Caco-2 (cell line): Measurements from ENCODE around the gene PTDSS2. TPM values are rescaled to one million over a fixed set of nuclear protein-coding genes. Genes with fewer than 3 reads are reported as not detected.

Experiments
- BruUV-seq: library from RNA; stranded (reverse); fragments of 400-500 nt; replicated peaks from 2 replicates; lab custom pipeline; 2021; lab: Mats Ljungman, UMichigan
- CTCF ChIA-PET: fragments of 300-600 bp; sonication (Branson Sonifier 250); formaldehyde crosslinking; loops from one replicate; lab custom pipeline; 2022; ENCODE audit warnings: antibody characterized with exemption; lab: Charles Lee
- POLR2A ChIA-PET: fragments of 300-600 bp; sonication (Branson Sonifier 250); formaldehyde crosslinking; loops from one replicate; lab custom pipeline; 2022; ENCODE audit warnings: antibody characterized with exemption; lab: Charles Lee
- DNase-seq, 2 experiments: peaks; one replicate each; pipeline versions ENCODE4 v3.0.0 to v3.0.0-alpha.2; 2020 to 2022
- H3K27me3 ChIP-seq: replicated peaks from 2 replicates; pipeline ENCODE4 v1.6.0; 2011; ENCODE audit warnings: low read length; ENCODE audit not compliant: control insufficient read depth, insufficient read depth
- H3K36me3 ChIP-seq: 2 replicates; pipeline ENCODE4 v1.5.1; 2011; ENCODE audit warnings: low read length; ENCODE audit not compliant: control insufficient read depth, insufficient read depth
- H3K4me1 ChIP-seq: fragments of 250-450 bp; sonication (Bioruptor Pico); 2 replicates; pipeline ENCODE4 v1.5.1; 2020; ENCODE audit warnings: mild to moderate bottlenecking
- H3K4me3 ChIP-seq: 2 replicates; pipeline ENCODE4 v1.5.1; 2011; ENCODE audit warnings: low read depth, mild to moderate bottlenecking, control low read depth, low read length
- H3K9me3 ChIP-seq: fragments of 250-450 bp; sonication (Bioruptor Pico); 2 replicates; pipeline ENCODE4 v1.5.1; 2020; ENCODE audit warnings: mild to moderate bottlenecking, moderate library complexity
- H3K27ac Mint-ChIP-seq: one replicate; pipeline ENCODE4 v1.8.0; 2022; ENCODE audit warnings: mixed read lengths; ENCODE audit not compliant: unreplicated experiment
- H3K27me3 Mint-ChIP-seq: one replicate; pipeline ENCODE4 v1.8.0; 2022; ENCODE audit warnings: mixed read lengths; ENCODE audit not compliant: insufficient read depth, unreplicated experiment
- H3K36me3 Mint-ChIP-seq: one replicate; pipeline ENCODE4 v1.8.0; 2022; ENCODE audit warnings: mild to moderate bottlenecking, mixed read lengths; ENCODE audit not compliant: insufficient read depth, unreplicated experiment
- H3K4me1 Mint-ChIP-seq: one replicate; pipeline ENCODE4 v1.8.0; 2022; ENCODE audit warnings: low read depth, mixed read lengths; ENCODE audit not compliant: unreplicated experiment
- H3K4me3 Mint-ChIP-seq: one replicate; pipeline ENCODE4 v1.8.0; 2022; ENCODE audit warnings: mild to moderate bottlenecking, moderate library complexity, mixed read lengths; ENCODE audit not compliant: unreplicated experiment
- H3K9me3 Mint-ChIP-seq: one replicate; pipeline ENCODE4 v1.8.0; 2022; ENCODE audit warnings: mixed read lengths; ENCODE audit not compliant: unreplicated experiment
- intact Hi-C: fragments of 100-400 bp; cut with micrococcal nuclease; formaldehyde crosslinking; loops from one replicate; pipeline ENCODE4 v1.10.0; 2022; ENCODE audit not compliant: unreplicated experiment
- total RNA-seq: library from RNA; stranded (reverse); gene quantifications from 2 replicates; pipeline ENCODE4 v1.2.3, GENCODE V29; 2022
- TF ChIP-seq, protein P1 (sequence below), 2 experiments: fragments of 200-600 bp in 1 of 2; IDR thresholded peaks; 1 replicate in 1 of 2; 2 replicates in 1 of 2; pipeline versions ENCODE4 v1.5.1 to v1.8.0; 2011 to 2022; ENCODE audit warnings: antibody characterized with exemption in 1 of 2, control low read depth in 1 of 2, inconsistent platforms in 1 of 2, low read depth in 1 of 2, low read length in 1 of 2, mild to moderate bottlenecking in 1 of 2, moderate library complexity in 1 of 2; ENCODE audit not compliant: insufficient read depth in 1 of 2, severe bottlenecking in 1 of 2, unreplicated experiment in 1 of 2

Gene PTDSS2
- total RNA-seq, 1 experiment from 2014 or later, result 44.3 TPM

DNA sequence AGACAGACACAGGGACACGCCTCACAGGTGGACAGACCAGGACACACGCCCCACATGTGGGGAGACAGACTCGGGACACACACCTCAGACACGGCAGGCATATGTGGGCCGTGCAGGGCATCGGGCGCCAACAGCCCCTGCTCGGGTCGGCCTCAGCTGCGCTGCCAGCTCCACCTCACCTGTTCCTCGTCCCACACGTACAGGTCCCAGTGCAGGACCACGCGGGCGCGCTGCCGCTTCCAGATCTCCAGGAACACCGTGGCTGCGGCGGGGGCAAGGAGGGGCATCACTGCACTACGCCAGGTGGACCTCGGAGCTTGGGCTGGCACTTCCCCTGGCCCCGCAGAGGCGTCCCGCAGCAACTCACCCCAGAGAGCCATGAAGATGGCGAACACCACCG lies 20.7 kb upstream of the PTDSS2 start:
- Mint-ChIP-seq H3K9me3 (no peaks in the 10 kb centered on the region), H3K4me3 (no peak overlapping the region), H3K27ac (no peak overlapping the region), H3K4me1 (no peaks in the 10 kb centered on the region), H3K36me3 (peaks cover 48% of the 10 kb centered on the region), H3K27me3 (no peaks in the 10 kb centered on the region)
- ChIA-PET POLR2A (no interaction called here), CTCF (no interaction called here)
- Histone ChIP-seq H3K27me3 (no peaks in the 10 kb centered on the region), H3K9me3 (no peaks in the 10 kb centered on the region), H3K36me3 (peaks cover 2% of the 10 kb centered on the region; the same call in 1 of the 2 replicates), H3K4me1 (no peaks in the 10 kb centered on the region), H3K4me3 (no peak overlapping the region)
- no peak for DNase-seq
- TF ChIP-seq, protein P1, sequence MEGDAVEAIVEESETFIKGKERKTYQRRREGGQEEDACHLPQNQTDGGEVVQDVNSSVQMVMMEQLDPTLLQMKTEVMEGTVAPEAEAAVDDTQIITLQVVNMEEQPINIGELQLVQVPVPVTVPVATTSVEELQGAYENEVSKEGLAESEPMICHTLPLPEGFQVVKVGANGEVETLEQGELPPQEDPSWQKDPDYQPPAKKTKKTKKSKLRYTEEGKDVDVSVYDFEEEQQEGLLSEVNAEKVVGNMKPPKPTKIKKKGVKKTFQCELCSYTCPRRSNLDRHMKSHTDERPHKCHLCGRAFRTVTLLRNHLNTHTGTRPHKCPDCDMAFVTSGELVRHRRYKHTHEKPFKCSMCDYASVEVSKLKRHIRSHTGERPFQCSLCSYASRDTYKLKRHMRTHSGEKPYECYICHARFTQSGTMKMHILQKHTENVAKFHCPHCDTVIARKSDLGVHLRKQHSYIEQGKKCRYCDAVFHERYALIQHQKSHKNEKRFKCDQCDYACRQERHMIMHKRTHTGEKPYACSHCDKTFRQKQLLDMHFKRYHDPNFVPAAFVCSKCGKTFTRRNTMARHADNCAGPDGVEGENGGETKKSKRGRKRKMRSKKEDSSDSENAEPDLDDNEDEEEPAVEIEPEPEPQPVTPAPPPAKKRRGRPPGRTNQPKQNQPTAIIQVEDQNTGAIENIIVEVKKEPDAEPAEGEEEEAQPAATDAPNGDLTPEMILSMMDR (IDR thresholded peaks at IDR 0.05; ENCODE audit: insufficient read depth in 1 of 2, low read depth in 1 of 2, low read length in 1 of 2, severe bottlenecking in 1 of 2, unreplicated experiment in 1 of 2), result no peak
- no TSS peak for BruUV-seq
- intact Hi-C loops, result no loop called here

DNA sequence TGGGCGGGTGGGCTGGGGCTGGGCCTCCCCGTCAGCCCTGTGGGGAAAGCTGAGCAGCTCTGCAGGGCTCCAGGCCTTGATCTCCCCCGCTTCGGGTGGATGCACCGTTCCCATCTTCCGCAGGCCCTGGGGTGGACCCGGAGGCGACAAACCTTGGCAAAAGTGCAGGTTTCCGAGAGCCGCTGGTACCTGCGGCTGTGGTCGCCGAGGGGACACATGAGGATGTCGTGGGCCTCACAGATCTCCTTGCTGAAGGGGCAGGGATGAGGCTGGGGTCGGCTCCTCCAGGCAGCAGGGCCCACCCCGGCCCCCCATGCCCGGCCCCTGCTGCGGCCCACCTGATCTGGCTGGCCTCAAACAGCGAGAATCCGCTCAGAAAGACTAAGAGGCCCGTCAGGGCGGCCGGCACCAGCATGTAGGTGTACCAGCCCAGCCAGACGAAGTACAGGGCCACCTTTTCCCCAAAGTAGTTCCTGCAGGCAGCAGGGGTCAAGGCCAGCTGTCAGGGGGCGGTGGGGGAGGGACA lies 20.1 kb upstream of the PTDSS2 start:
- Histone ChIP-seq H3K27me3 (no peaks in the 10 kb centered on the region), H3K36me3 (peaks cover 2% of the 10 kb centered on the region; the same call in 1 of the 2 replicates), H3K4me3 (no peak overlapping the region), H3K9me3 (no peaks in the 10 kb centered on the region), H3K4me1 (no peaks in the 10 kb centered on the region)
- H3K9me3 Mint-ChIP-seq, result no peaks in the 10 kb centered on the region
- H3K36me3 Mint-ChIP-seq, result peaks cover 42% of the 10 kb centered on the region
- intact Hi-C loops, result no loop called here
- H3K4me3 Mint-ChIP-seq, result no peak overlapping the region
- ChIA-PET POLR2A (no interaction called here), CTCF (no interaction called here)
- no peaks in the 10 kb centered on the region for H3K27me3 Mint-ChIP-seq
- TF ChIP-seq, protein P1 (IDR thresholded peaks at IDR 0.05; ENCODE audit: insufficient read depth in 1 of 2, low read depth in 1 of 2, low read length in 1 of 2, severe bottlenecking in 1 of 2, unreplicated experiment in 1 of 2), result no peak
- no peaks in the 10 kb centered on the region for H3K4me1 Mint-ChIP-seq
- DNase-seq, result no peak
- no peak overlapping the region for H3K27ac Mint-ChIP-seq
- no TSS peak for BruUV-seq

DNA sequence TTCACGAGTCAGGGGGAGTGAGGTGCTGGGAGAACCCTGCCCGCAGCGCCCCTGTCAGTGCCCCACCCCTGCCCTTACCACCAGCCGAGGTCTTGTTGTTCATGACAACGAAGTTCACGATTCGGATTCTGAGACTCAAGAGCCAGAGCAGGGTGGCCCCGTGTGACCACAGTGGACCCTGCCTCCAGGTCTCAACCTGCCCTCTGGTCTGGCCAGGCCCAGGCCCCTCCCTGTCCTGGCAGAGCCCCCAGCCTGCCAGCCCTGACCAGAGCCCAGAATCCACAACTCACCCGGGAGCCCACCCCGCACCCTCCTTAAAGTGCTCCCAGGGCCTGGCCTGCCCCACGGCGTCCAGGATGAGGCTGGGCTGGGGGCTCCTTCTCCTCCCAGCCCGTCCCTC lies 18.2 kb upstream of the PTDSS2 start:
- no peak overlapping the region for H3K27ac Mint-ChIP-seq
- no peak overlapping the region for H3K4me3 Mint-ChIP-seq
- H3K4me3 ChIP-seq, result no peak overlapping the region
- no peaks in the 10 kb centered on the region for H3K27me3 ChIP-seq
- intact Hi-C loops, result no loop called here
- no peaks in the 10 kb centered on the region for H3K27me3 Mint-ChIP-seq
- H3K36me3 Mint-ChIP-seq, result peaks cover 35% of the 10 kb centered on the region
- H3K4me1 Mint-ChIP-seq, result no peaks in the 10 kb centered on the region
- TF ChIP-seq, protein P1 (IDR thresholded peaks at IDR 0.05; ENCODE audit: insufficient read depth in 1 of 2, low read depth in 1 of 2, low read length in 1 of 2, severe bottlenecking in 1 of 2, unreplicated experiment in 1 of 2), result no peak
- ChIA-PET POLR2A (no interaction called here), CTCF (no interaction called here)
- BruUV-seq, result no TSS peak
- H3K4me1 ChIP-seq, result no peaks in the 10 kb centered on the region
- no peaks in the 10 kb centered on the region for H3K9me3 ChIP-seq
- no peak for DNase-seq
- H3K36me3 ChIP-seq, result no peaks in the 10 kb centered on the region; the same call in 1 of the 2 replicates
- H3K9me3 Mint-ChIP-seq, result no peaks in the 10 kb centered on the region
